Measurements from ENCODE around the gene TJP1. TPM values are rescaled to one million over a fixed set of nuclear protein-coding genes. Genes with fewer than 3 reads are reported as not detected.

Gene TJP1
- total RNA-seq, 1 experiment from 2014 or later, result 137 TPM

- intact Hi-C loops (cut with micrococcal nuclease), result loop anchor here (5.0 kb wide), 1 partner anchor 559 kb away; no protein-coding TSS in a partner anchor
- CTCF ChIA-PET, result interaction anchor here (0.6 kb wide), 1 partner anchor 828 kb away, joined by 7 read pairs; no protein-coding TSS in a partner anchor
- H3K9me3 Mint-ChIP-seq (ENCODE audit: unreplicated experiment), result no peaks in the 10 kb centered on the region
- peaks cover 11% of the 10 kb centered on the region for H3K4me1 Mint-ChIP-seq (ENCODE audit: insufficient read depth, unreplicated experiment)
- DNase-seq (ENCODE audit: unreplicated experiment), result no peak
- H3K4me3 Mint-ChIP-seq (ENCODE audit: unreplicated experiment), result no peak overlapping the region
- POLR2A ChIA-PET, result no interaction called here
- TF ChIP-seq CTCF (IDR thresholded peaks at IDR 0.05; ENCODE audit: unreplicated experiment), result no peak
- H3K36me3 Mint-ChIP-seq (ENCODE audit: insufficient read depth, unreplicated experiment), result peaks cover 82% of the 10 kb centered on the region
- H3K27me3 Mint-ChIP-seq (ENCODE audit: insufficient read depth, unreplicated experiment), result no peaks in the 10 kb centered on the region
- H3K27ac Mint-ChIP-seq (ENCODE audit: low read depth, unreplicated experiment), result no peak overlapping the region
- no TSS peak for BruUV-seq (replicated peaks)
Observed at GRCh38 chr15:29701151-29701550, 121.1 kb downstream of the TJP1 start.

- TSS peak; percentile 52 for BruUV-seq (replicated peaks)
- no peaks in the 10 kb centered on the region for H3K27me3 Mint-ChIP-seq (ENCODE audit: insufficient read depth, unreplicated experiment)
- CTCF ChIA-PET, result interaction anchor here (0.6 kb wide), 1 partner anchor 827 kb away, joined by 7 read pairs; no protein-coding TSS in a partner anchor
- H3K36me3 Mint-ChIP-seq (ENCODE audit: insufficient read depth, unreplicated experiment), result peaks cover 73% of the 10 kb centered on the region
- peaks cover 11% of the 10 kb centered on the region for H3K4me1 Mint-ChIP-seq (ENCODE audit: insufficient read depth, unreplicated experiment)
- intact Hi-C loops (cut with micrococcal nuclease), result loop anchor here (5.0 kb wide), 1 partner anchor 558 kb away; no protein-coding TSS in a partner anchor
- no peak overlapping the region for H3K27ac Mint-ChIP-seq (ENCODE audit: low read depth, unreplicated experiment)
- no peaks in the 10 kb centered on the region for H3K9me3 Mint-ChIP-seq (ENCODE audit: unreplicated experiment)
- POLR2A ChIA-PET, result no interaction called here
- H3K4me3 Mint-ChIP-seq (ENCODE audit: unreplicated experiment), result no peak overlapping the region
- DNase-seq (ENCODE audit: unreplicated experiment), result no peak
- TF ChIP-seq CTCF (IDR thresholded peaks at IDR 0.05; ENCODE audit: unreplicated experiment), result no peak
Observed at GRCh38 chr15:29700296-29700695, 122.0 kb downstream of the TJP1 start.

GRCh38 chr15:29699791-29700190 lies 122.5 kb downstream of the TJP1 start:
- H3K4me1 Mint-ChIP-seq (ENCODE audit: insufficient read depth, unreplicated experiment), result peaks cover 11% of the 10 kb centered on the region
- no TSS peak for BruUV-seq (replicated peaks)
- intact Hi-C loops (cut with micrococcal nuclease), result loop anchor here (5.0 kb wide), 1 partner anchor 557 kb away; no protein-coding TSS in a partner anchor
- H3K27me3 Mint-ChIP-seq (ENCODE audit: insufficient read depth, unreplicated experiment), result no peaks in the 10 kb centered on the region
- no peak for DNase-seq (ENCODE audit: unreplicated experiment)
- peaks cover 70% of the 10 kb centered on the region for H3K36me3 Mint-ChIP-seq (ENCODE audit: insufficient read depth, unreplicated experiment)
- no peak overlapping the region for H3K27ac Mint-ChIP-seq (ENCODE audit: low read depth, unreplicated experiment)
- H3K9me3 Mint-ChIP-seq (ENCODE audit: unreplicated experiment), result no peaks in the 10 kb centered on the region
- no peak for TF ChIP-seq CTCF (IDR thresholded peaks at IDR 0.05; ENCODE audit: unreplicated experiment)
- ChIA-PET POLR2A (no interaction called here), CTCF (interaction anchor here (0.5 kb wide), 1 partner anchor 41 kb away, joined by 3 read pairs; no protein-coding TSS in a partner anchor)
- no peak overlapping the region for H3K4me3 Mint-ChIP-seq (ENCODE audit: unreplicated experiment)

GRCh38 chr15:29698030-29698701 lies 124.1 kb downstream of the TJP1 start:
- BruUV-seq (replicated peaks), result no TSS peak
- intact Hi-C loops (cut with micrococcal nuclease), result no loop called here

More at GRCh38 chr15:29698030-29698701, 124.1 kb downstream of the TJP1 start:
- Mint-ChIP-seq H3K36me3 (ENCODE audit: insufficient read depth, unreplicated experiment) (peaks cover 54% of the 10 kb centered on the region), H3K27ac (ENCODE audit: low read depth, unreplicated experiment) (no peak overlapping the region), H3K4me3 (ENCODE audit: unreplicated experiment) (no peak overlapping the region), H3K4me1 (ENCODE audit: insufficient read depth, unreplicated experiment) (peaks cover 11% of the 10 kb centered on the region), H3K9me3 (ENCODE audit: unreplicated experiment) (no peaks in the 10 kb centered on the region), H3K27me3 (ENCODE audit: insufficient read depth, unreplicated experiment) (no peaks in the 10 kb centered on the region)
- DNase-seq (ENCODE audit: unreplicated experiment), result peak; percentile 57
- POLR2A ChIA-PET, result no interaction called here
- no peak for TF ChIP-seq CTCF (IDR thresholded peaks at IDR 0.05; ENCODE audit: unreplicated experiment)
- CTCF ChIA-PET, result interaction anchor here (0.5 to 0.8 kb wide), 2 partner anchors 16 to 42 kb away, joined by 3 to 4 read pairs; no protein-coding TSS in a partner anchor
